HL-60/S4 treated with phorbol 12-myristate 13-acetate at 8.2 ng/mL for 4 days and 3 days (cell line): ENCODE data around the gene BANF1.

Source experiments
- in situ Hi-C: fragments of 300-500 bp; cut with MboI; formaldehyde crosslinking; loops from 2 replicates; pipeline ENCODE4 v1.15.0; 2022; ENCODE audit warnings: low sequenced_read_pairs

BANF1 gene

GRCh38 chr11:65977621-65978390 is 24.5 kb upstream of the BANF1 start:
- in situ Hi-C loops: loop anchor here (25.0 kb wide), 2 partner anchors 91 to 266 kb away; partner anchors contain the start of genes CCDC85B, CTSW, FIBP and KAT5

- in situ Hi-C loops: loop anchor here (25.0 kb wide), 2 partner anchors 91 to 266 kb away; partner anchors contain the start of genes CCDC85B, CTSW, FIBP and KAT5
Measured at GRCh38 chr11:65978391-65979238, 23.7 kb upstream of the BANF1 start.

GRCh38 chr11:65979261-65979759 is 23.0 kb upstream of the BANF1 start:
- in situ Hi-C loops: loop anchor here (25.0 kb wide), 2 partner anchors 92 to 267 kb away; partner anchors contain the start of genes CCDC85B, CTSW, FIBP and KAT5

GRCh38 chr11:65981101-65981740 is 21.1 kb upstream of the BANF1 start:
- in situ Hi-C loops: loop anchor here (25.0 kb wide), 2 partner anchors 94 to 269 kb away; partner anchors contain the start of genes CCDC85B, CTSW, FIBP and KAT5

GRCh38 chr11:65981972-65982823 is 20.1 kb upstream of the BANF1 start:
- in situ Hi-C loops: loop anchor here (25.0 kb wide), 2 partner anchors 95 to 270 kb away; partner anchors contain the start of genes CCDC85B, CTSW, FIBP and KAT5

- in situ Hi-C loops: loop anchor here (25.0 kb wide), 2 partner anchors 96 to 271 kb away; partner anchors contain the start of genes CCDC85B, CTSW, FIBP and KAT5
Measured at GRCh38 chr11:65982824-65983588, 19.3 kb upstream of the BANF1 start.

- in situ Hi-C loops: loop anchor here (25.0 kb wide), 2 partner anchors 96 to 271 kb away; partner anchors contain the start of genes CCDC85B, CTSW, FIBP and KAT5
Measured at GRCh38 chr11:65983589-65983987, 18.7 kb upstream of the BANF1 start.

- in situ Hi-C loops: loop anchor here (25.0 kb wide), 2 partner anchors 100 to 275 kb away; partner anchors contain the start of genes CCDC85B, CTSW, FIBP and KAT5
Measured at GRCh38 chr11:65987336-65987735, 15.0 kb upstream of the BANF1 start.

- in situ Hi-C loops: loop anchor here (25.0 kb wide), 2 partner anchors 102 to 277 kb away; partner anchors contain the start of genes CCDC85B, CTSW, FIBP and KAT5
Measured at GRCh38 chr11:65988791-65989592, 13.3 kb upstream of the BANF1 start.

- in situ Hi-C loops: loop anchor here (25.0 kb wide), 2 partner anchors 105 to 280 kb away; partner anchors contain the start of genes CCDC85B, CTSW, FIBP and KAT5
Measured at GRCh38 chr11:65992056-65992455, 10.2 kb upstream of the BANF1 start.

- in situ Hi-C loops: loop anchor here (25.0 kb wide), 2 partner anchors 110 to 285 kb away; partner anchors contain the start of genes CCDC85B, CTSW, FIBP and KAT5
Measured at GRCh38 chr11:65997286-65997685, 5.0 kb upstream of the BANF1 start.

GRCh38 chr11:66002648-66003225 is 434 bp downstream of the BANF1 start:
- in situ Hi-C loops: no loop called here

GRCh38 chr11:66003291-66003690 is 988 bp downstream of the BANF1 start:
- in situ Hi-C loops: no loop called here

- in situ Hi-C loops: no loop called here
Measured at GRCh38 chr11:66004186-66004585, 1.9 kb downstream of the BANF1 start.

- in situ Hi-C loops: no loop called here
Measured at GRCh38 chr11:66006134-66006890, 4.0 kb downstream of the BANF1 start.

GRCh38 chr11:66006891-66007176 is 4.5 kb downstream of the BANF1 start:
- in situ Hi-C loops: no loop called here

- in situ Hi-C loops: no loop called here
Measured at GRCh38 chr11:66007201-66007634, 4.9 kb downstream of the BANF1 start.
